ENCODE data around the gene COL23A1.
"Not testable (repeated sequence)": the region's sequence is repeated elsewhere in the genome, so short reads cannot be mapped to it uniquely, and the experiment has no call there.

COL23A1 gene

DNA sequence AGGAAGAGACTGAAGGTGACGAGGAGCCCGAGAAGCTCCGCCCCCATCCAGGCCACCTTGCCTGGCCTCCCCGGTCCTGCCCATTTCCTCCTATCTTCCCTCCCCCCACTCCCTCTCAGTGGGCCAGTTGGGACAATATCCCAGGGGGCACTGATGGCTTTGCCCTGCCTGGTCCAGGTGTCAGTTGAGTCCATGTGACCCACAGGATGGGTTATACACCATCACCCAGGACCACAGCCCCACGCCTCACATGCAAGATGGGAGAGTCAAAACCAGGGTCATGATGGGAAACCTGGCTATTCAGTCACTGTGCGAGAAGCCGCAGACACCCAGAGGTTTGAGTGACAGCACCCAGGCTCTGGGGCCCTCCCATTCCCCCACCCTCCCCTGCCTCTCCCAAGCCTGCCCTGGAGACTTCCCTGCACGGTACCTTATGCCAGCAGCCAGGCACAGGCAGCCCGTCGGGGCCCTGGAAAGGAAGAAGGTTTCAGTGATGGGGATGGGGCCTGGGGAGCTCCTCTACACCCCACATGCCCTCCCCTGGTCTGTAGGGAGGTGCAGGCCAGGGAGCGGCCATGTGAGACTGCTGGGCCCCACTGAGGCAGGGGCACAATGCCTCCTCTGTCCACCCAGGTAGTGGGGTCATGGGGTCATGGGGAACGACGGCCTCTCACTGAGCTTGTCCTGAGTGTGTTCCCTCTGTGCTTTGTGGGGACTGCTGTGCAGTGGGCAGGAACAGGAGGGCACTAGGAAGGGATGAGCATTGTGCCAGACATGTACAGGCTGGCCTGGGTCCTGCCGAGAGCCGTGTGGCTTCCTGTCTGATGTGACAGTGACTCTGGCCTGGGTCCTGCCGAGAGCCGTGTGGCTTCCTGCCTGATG, 351.2 kb downstream of the COL23A1 start:
- no peak for DNase-seq (ENCODE audit: low read depth)

- DNase-seq (ENCODE audit: low read depth), result no peak
These were observed 351.9 kb downstream of the COL23A1 start for GRCh38 chr5:178238313-178238635.

GRCh38 chr5:178237431-178238312, 352.5 kb downstream of the COL23A1 start:
- no peak for DNase-seq (ENCODE audit: low read depth)

- DNase-seq (ENCODE audit: low read depth), result no peak
These were observed 353.5 kb downstream of the COL23A1 start for GRCh38 chr5:178236679-178237078.

GRCh38 chr5:178236126-178236525, 354.1 kb downstream of the COL23A1 start:
- DNase-seq (ENCODE audit: low read depth), result no peak

DNA sequence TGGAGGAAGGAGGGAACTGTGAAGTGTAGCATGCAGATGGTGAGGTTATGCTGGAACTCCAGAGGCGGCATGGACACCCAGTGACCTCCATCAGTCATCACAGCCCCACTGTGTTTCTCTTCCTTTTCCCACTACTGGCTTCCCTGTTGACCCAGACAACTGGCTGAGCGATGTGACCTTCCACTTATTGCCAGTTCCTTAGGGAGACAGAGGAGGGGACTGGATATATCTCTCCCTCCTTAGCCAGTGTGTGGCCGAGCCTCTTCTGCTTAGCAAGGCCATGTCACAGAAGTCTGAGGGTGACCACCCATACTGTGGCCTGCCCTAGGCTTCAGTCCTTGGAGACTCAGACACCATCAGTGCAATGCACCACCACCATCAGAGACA, 354.6 kb downstream of the COL23A1 start:
- no peak for DNase-seq (ENCODE audit: low read depth)

DNA sequence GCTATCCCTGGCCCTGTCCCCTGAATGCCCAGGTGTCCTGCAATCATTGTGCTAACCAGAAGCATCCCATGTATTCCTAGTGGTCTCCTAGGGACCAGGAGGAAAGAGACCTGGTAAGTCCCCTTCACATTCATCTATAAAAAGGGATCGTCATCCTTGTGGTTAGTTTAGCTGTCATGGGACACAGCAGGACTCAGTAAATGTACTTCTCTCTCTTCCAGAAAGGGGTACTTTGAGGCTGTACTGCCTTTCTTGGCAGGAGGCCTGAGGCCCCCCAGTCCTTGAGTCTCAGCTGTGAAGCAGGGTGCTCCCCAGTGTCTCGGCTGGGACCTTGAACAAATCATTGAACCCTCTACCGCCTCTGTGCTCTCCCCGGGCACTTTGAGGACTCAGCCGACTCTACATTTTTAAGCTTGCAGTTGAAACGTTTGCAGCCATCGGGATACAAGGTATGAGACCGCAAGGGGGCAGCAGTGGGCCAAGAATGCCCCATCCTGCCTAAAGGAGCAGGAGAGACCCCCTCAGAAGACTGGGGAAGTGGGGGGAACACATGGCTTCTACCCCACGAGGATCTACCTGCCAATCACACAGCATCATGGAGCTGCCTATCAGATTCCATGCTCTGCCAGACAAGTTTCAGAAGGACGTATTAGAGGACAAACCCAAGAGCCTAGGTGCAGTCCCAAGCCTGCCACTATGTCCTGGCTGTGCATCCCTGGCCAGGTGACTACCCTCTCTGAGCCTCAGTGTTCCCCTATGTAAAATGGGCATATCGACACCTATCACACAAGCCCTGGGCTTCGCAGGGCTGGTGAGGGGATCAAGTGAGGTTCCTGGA, 355.2 kb downstream of the COL23A1 start:
- peak; percentile 72 for DNase-seq (ENCODE audit: low read depth)

DNA sequence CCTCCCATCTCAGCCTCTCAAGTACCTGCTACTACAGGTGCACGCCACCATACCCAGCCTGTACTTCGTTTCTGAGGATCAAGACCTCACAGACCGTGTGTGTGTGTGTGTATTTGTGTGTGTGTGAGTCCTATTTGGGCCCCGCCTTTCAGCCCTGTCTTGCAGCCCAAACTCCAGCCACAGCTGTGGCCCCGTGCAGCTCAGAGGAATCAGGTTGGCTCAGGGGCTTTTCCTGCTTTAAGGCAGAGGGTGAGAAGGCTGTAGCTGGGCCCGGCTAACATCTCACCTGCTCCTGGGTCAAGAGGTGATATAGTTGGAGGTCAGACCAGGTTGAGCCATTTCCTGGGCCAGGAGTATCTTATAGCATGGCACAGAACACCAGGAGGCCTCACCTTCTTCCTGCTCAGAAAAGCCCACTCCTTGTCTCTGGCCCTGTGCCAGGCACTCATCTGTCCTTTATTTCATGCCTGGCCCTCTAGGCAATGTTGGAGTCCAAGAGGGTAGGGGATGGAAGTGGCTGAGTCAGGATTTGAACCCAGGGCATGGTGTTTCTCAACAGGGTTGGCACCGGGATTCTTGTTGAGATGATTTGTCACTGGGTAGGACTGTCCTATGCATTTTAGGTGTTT, 356.0 kb downstream of the COL23A1 start:
- no peak for DNase-seq (ENCODE audit: low read depth)

DNA sequence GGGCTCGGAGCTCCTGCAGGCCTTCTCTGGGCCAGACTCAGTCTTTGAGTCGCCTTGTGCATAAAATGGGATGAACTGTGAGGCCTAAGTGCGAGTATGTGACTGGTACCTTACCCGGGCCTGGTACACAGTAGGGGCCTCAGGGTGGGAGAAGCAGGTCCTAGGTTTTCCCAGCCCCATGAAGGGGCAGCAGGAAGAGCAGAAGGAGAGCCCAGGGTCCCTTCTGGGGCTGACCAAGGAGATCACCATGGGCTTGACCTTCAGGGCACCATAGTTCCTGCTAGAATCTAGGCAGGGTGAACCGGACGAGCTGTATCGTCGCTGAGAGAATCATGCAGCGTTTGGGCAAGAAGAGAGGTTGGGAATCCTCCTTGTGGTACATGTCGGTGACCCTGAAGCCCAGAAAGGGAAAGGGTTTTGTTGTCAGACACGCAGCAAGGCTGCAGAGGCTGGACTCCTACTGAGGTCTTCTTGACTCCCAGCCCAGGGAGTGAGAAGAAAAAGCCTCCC, 357.2 kb downstream of the COL23A1 start:
- no peak for DNase-seq (ENCODE audit: low read depth)

DNA sequence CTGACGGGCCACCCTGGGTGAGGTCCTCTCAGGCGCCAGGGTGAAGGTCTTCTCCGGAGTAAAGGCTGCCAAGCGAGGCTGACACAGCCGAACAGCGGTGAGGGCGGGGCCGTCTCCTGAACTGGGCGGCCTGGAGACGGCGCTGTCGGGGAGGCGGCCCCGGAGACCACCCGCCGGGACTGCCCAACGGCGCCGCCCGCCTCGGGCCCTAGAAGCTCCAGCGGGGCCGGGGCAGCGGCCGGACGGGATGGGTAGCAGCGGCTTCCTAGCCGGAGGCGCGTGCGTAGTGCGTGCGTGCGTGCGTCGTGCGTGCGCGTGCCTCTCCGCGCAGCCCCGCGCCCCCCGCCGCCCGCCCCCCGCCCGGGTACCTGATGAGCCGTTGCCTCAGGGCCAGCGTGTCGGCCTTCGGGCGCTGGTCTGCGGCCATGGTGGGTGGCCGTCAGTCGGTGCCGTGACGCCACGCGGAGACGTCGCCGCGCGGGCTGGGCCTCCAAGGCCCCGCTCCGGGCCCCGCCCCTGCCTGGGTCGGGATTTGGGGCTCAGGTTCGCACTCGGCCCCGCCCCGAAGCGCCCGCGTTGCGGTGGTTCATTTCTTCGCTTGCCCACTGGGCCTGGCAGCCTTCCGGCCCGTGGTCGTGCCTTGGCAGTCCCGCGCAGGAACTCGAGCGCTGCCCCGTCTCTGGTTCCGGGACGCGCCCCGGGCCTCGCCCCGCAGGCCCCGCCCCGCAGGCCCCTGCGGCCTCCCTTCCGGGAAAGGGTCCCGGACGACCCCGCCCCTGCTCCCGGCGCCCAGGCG, 357.9 kb downstream of the COL23A1 start, which contains the start of gene PHYKPL:
PHYKPL (minus strand) TSS at position 679 of the 796 bp plus-strand sequence; CDS start at position 427, 252 bp downstream.
- DNase-seq (ENCODE audit: low read depth), result peak; percentile 59

DNA sequence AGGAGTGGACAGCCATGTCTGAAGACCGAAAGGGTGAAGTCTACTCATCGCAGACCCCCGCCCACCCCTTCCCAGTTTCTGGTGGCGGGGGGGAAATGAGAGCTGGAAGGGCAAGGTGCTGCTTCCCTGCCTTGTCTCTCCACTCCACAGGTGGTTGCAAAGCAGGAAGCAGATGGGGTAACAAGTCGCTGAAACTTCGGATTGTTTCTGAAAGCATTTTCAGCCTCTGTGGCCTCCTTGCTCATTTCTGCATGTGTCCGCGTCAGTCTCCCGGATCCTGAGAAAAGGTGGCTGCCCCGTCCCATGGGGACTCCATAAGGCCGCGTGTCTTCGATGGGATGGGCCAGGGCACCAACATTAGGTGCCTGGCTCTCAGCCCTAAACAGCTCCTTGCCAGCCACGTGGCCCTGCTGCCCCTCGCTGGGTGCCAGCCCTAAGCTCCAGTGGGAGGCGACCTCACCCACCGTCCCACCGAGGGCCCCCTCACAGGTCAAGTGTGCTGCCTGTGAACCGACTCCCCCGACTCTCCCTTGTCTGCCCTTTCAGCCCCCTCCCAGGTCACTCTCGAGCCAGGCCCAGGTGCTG, 358.6 kb downstream of the COL23A1 start:
- no peak for DNase-seq (ENCODE audit: low read depth)

DNA sequence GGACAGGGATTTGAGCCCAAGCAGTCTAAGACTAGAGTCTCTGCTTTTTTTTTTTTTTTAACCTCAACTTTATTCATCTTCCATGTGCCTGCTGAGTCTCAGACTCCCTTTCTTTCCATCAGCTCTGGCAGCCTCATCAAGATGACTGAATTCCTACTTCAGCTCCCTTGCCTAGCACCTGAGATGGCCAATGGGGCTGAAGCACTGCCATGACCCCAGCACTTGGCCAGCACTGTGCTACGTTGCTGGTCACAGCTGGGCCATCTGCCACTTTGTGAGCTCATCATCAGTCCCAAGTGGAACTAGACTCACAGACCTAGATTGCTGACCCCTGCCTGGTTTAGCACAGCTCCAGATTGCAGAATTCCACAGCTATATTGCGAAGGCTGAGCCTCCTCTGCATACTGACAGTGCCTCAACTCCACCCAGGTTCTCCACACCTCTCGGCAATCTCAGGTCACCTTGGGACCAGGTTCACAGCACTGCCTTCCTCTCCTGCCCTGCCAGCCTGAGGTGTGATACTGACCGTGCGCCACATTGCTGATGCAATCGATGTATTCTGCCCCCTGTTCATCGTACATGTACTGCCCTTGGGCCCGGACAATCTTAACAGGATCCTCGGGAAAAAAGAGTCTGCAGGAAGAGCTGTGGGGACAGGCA, 359.2 kb downstream of the COL23A1 start:
- DNase-seq (ENCODE audit: low read depth), result no peak

- DNase-seq (ENCODE audit: low read depth), result no peak
These were observed 360.3 kb downstream of the COL23A1 start for GRCh38 chr5:178229861-178230260.

DNA sequence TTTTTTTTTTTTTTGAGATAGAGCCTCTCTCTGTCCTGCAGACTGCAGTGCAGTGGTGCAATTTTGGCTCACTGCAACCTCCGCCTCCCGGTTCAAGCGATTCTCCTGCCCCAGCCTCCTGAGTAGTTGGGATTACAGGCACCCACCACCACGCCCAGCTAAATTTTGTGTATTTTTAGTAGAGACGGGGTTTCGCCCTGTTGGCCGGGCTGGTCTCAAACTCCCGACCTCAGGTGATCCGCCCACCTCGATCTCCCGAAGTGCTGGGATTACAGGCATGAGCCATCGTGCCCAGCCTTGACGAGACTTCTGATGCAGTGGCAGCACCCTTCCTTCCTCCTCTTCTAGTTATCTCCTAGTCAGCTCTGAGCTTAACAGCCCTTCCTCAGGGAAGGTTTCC, 361.1 kb downstream of the COL23A1 start:
- not testable (repeated sequence) for DNase-seq (ENCODE audit: low read depth)

DNA sequence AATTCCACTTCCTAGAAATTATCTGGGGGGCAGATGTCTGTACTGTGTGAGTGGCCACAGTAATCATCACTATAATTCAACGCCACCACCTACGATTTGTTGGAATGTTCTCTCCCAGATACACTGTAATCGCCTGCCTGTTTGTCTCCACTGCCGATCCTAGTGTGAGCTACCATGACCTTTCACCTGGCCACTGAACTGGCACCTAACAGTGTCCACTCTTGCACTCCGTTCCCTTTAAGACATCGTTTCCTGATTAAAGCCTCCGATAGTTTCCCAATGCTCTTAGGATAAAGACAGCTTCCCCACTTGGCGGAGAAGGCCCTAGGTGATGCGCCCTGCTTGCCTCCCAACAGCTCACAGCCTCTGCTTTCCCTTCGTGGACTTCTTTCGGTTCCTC, 361.6 kb downstream of the COL23A1 start:
- DNase-seq (ENCODE audit: low read depth), result no peak

GRCh38 chr5:178227929-178228328, 362.3 kb downstream of the COL23A1 start:
- no peak for DNase-seq (ENCODE audit: low read depth)

DNA sequence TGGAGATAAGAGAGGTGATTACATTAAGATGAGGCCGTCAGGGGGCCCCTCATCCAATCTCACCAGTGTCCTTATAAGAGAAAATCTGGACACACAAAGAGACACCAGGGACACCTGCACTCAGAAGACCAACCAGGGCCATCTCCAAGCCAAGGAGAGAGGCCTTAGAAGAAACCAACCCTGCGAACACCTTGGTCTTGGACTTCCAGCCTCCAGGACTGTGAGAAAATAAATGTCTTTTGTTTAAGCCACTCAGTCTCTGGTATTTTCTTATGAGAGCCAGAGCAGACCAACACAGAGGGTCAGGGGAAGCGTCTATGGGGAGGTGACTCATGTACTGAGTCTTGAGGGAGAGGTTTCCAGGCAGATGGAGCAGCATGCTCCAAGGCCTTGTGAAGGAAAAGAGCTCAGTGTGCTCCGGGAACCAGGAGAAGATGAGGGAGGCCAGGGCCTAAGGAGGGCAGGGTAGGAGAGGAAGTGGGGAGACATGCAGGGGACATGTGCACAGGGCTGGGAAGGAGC, 363.0 kb downstream of the COL23A1 start:
- no peak for DNase-seq (ENCODE audit: low read depth)

GRCh38 chr5:178225174-178225573, 365.0 kb downstream of the COL23A1 start:
- DNase-seq (ENCODE audit: low read depth), result no peak

DNA sequence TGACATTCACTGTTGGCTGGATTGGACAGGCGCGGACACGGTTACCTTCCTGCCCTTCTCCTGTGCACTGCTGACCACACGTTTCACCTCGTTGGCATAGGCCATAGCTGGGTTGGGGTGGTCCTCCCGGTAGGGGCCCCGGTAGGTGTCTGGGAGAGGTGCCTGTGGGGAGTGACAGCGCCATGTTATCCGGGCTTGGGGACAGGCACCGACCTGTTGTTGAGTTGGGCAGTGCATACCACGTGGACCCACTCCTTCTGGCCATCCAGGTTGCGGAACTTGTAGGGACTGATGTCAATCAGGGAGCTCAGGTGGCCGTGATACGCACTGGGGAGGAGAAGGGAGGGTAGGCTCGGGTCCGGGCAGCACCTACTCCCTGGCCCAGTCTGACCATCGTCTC, 365.8 kb downstream of the COL23A1 start:
- DNase-seq (ENCODE audit: low read depth), result no peak
